ENCODE data around the gene EEF1A2.

The EEF1A2 gene

DNA sequence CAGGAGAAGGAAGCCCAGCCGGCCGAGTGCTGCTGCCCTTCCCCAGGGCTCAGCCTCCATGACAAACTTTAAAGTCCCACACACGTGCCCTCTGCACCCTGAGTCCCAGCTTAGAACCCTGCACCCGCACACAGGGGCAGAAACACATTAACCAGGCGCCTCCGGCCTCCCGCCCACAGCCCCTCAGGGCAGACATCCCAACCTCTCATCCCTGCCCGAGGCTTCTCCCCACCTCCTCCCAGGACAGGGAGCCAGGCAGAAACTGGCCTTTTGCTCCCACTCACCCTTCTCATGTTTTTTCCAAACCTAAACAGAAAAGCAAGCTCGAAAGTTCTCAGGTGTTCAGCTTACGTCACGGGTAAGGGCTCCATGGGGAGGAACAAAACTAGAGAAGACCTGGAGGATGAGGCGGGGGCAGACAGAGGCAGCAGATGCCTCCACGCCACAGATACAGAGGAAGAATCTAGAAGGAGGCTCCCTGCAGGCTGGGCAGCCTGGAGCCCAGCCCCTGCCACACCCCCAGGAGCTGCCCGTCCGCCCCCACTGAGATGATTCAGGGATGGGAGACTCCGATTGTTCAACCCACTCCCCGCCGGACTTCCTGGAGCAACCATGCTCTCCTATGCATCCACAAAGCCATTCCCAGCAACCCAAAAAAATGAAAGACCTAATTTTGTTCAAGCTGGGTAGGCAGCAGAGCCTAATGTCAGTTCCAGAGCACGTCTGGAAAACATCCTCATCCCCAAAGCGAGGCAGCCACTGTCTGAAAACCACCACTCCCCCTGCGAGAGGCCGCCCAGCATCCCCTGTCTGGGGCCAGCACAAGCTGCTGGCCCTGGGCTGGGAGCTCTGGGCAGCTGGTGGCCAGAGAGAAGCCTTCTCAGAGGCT is 35.2 kb downstream of the EEF1A2 start:
- in situ Hi-C loops (cut with HindIII; ENCODE audit: low pct_ligation_motif_present, low sequenced_read_pairs) = no loop called here
- no peak overlapping the region for H3K27ac ChIP-seq
- no peaks in the 10 kb centered on the region for H3K36me3 ChIP-seq (replicated peaks)
- DNase-seq = no peak
- no peak overlapping the region for H3K4me3 ChIP-seq (ENCODE audit: low read depth, low read length)
- peaks cover 24% of the 10 kb centered on the region for H3K27me3 ChIP-seq (replicated peaks)
- TF ChIP-seq CTCF (IDR thresholded peaks at IDR 0.05; ENCODE audit: low read depth, low read length, missing control alignments) = no peak

GRCh38 chr20:63462244-63462643 is 36.6 kb downstream of the EEF1A2 start:
- no peak for DNase-seq
- TF ChIP-seq CTCF (IDR thresholded peaks at IDR 0.05; ENCODE audit: low read depth, low read length, missing control alignments) = no peak
- H3K27me3 ChIP-seq (replicated peaks) = peaks cover 16% of the 10 kb centered on the region
- in situ Hi-C loops (cut with HindIII; ENCODE audit: low pct_ligation_motif_present, low sequenced_read_pairs) = no loop called here
- no peak overlapping the region for H3K27ac ChIP-seq
- no peak overlapping the region for H3K4me3 ChIP-seq (ENCODE audit: low read depth, low read length)
- H3K36me3 ChIP-seq (replicated peaks) = no peaks in the 10 kb centered on the region

- no peak for TF ChIP-seq CTCF (IDR thresholded peaks at IDR 0.05; ENCODE audit: low read depth, low read length, missing control alignments)
- in situ Hi-C loops (cut with HindIII; ENCODE audit: low pct_ligation_motif_present, low sequenced_read_pairs) = no loop called here
These were observed 37.6 kb downstream of the EEF1A2 start for GRCh38 chr20:63461104-63461763.

DNA sequence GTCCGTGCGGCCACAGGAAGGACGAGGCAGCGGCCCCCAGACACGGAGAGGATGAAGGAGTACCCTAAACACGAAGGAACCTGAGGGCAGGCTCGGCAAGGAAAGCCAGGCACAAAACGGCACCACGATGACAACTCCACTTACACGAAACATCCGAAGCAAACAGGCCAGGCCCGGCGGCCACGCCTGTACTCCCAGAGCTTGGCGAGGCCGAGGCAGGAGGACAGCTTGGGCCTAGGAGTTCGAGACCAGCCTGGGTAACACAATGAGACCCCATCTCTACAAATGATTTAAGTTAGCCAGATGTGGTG is 39.9 kb downstream of the EEF1A2 start:
- H3K36me3 ChIP-seq (replicated peaks) = no peaks in the 10 kb centered on the region
- TF ChIP-seq CTCF (IDR thresholded peaks at IDR 0.05; ENCODE audit: low read depth, low read length, missing control alignments) = no peak
- H3K27ac ChIP-seq = no peak overlapping the region
- H3K4me3 ChIP-seq (ENCODE audit: low read depth, low read length) = no peak overlapping the region
- no peak for DNase-seq
- H3K27me3 ChIP-seq (replicated peaks) = peaks cover 23% of the 10 kb centered on the region
- in situ Hi-C loops (cut with HindIII; ENCODE audit: low pct_ligation_motif_present, low sequenced_read_pairs) = no loop called here

More at GRCh38 chr20:63461104-63461763, 37.6 kb downstream of the EEF1A2 start:
- Histone ChIP-seq H3K27ac (no peak overlapping the region), H3K36me3 (replicated peaks) (no peaks in the 10 kb centered on the region), H3K4me3 (ENCODE audit: low read depth, low read length) (no peak overlapping the region), H3K27me3 (replicated peaks) (peaks cover 14% of the 10 kb centered on the region)
- no peak for DNase-seq

DNA sequence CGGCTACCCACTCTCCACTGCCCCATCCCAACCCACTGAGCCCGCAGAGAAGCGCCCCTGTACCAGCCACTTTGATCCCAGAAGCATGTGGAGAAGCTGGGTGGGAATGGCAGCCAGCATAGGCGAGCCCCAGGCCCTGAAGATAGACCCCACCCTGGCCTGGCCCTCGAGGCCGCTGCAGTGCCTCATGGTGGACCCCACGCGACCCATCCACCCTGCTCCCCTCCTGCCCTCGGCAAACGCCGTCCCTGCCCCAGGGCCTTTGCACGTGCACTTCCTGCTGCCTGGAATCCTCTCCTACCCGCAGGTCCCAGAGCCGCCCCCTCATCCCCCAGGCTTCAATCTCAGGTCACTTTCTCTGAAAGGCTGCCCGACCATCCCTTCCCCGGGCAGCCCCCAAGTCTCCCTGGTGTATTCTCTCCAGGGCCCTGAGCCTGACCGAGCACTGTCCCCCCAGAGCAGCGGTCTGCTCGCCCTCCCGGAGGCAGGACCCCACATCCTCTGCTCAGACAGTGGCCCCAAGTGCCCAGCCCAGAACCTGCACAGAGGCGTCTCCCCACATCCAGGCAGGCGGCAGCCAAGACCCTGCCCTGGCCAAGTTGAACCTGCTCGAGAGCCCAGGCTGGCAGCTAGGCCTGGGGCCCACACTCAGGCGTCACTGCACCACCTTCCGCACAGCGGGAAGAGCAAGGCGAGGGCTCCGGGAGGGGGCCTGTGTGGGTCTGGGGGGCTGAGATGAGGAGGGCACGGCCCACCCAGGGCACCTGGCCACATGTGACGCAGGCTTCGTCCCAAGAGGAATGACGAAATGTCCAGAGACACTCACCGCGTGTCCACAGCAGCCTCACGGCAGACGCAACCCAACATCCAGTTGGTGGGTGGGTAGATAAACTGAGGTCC is 40.5 kb downstream of the EEF1A2 start:
- Histone ChIP-seq H3K27me3 (replicated peaks) (peaks cover 24% of the 10 kb centered on the region), H3K36me3 (replicated peaks) (no peaks in the 10 kb centered on the region), H3K4me3 (ENCODE audit: low read depth, low read length) (no peak overlapping the region), H3K27ac (no peak overlapping the region)
- no peak for DNase-seq
- in situ Hi-C loops (cut with HindIII; ENCODE audit: low pct_ligation_motif_present, low sequenced_read_pairs) = no loop called here
- TF ChIP-seq CTCF (IDR thresholded peaks at IDR 0.05; ENCODE audit: low read depth, low read length, missing control alignments) = no peak

Data from brain microvascular endothelial cell (primary cell).